ENCODE measurements around the gene MVP.
"Not testable (repeated sequence)": the region's sequence is repeated elsewhere in the genome, so short reads cannot be mapped to it uniquely, and the experiment has no call there.

The MVP gene

GRCh38 chr16:29815032-29815721, 5.1 kb upstream of the MVP start:
- no peak for DNase-seq (ENCODE audit: low read depth in 2 of 2, low spot score in 1 of 2)

GRCh38 chr16:29815793-29816693, 4.2 kb upstream of the MVP start, which contains the start of gene PAGR1:
Gene PAGR1 (plus strand): TSS chr16:29816152. CDS start chr16:29816526, 374 bp downstream.
- DNase-seq (ENCODE audit: low read depth in 2 of 2, low spot score in 1 of 2): peak; percentile 91 to 97

- DNase-seq (ENCODE audit: low read depth in 2 of 2, low spot score in 1 of 2): no peak
Observed at GRCh38 chr16:29816694-29817441, 3.4 kb upstream of the MVP start.

- no peak for DNase-seq (ENCODE audit: low read depth in 2 of 2, low spot score in 1 of 2)
Observed at GRCh38 chr16:29818082-29818481, 2.2 kb upstream of the MVP start.

- no peak for DNase-seq (ENCODE audit: low read depth in 2 of 2, low spot score in 1 of 2)
Observed at GRCh38 chr16:29819506-29819905, 756 bp upstream of the MVP start.

GRCh38 chr16:29820730-29821642, 724 bp downstream of the MVP start:
- no peak for DNase-seq (ENCODE audit: low read depth in 2 of 2, low spot score in 1 of 2)

GRCh38 chr16:29821643-29822115, 1.4 kb downstream of the MVP start:
- no peak for DNase-seq (ENCODE audit: low read depth in 2 of 2, low spot score in 1 of 2)

- no peak for DNase-seq (ENCODE audit: low read depth in 2 of 2, low spot score in 1 of 2)
Observed at GRCh38 chr16:29824589-29825144, 4.4 kb downstream of the MVP start.

- no peak for DNase-seq (ENCODE audit: low read depth in 2 of 2, low spot score in 1 of 2)
Observed at GRCh38 chr16:29825145-29826044, 5.1 kb downstream of the MVP start.

GRCh38 chr16:29826342-29826695, 6.1 kb downstream of the MVP start:
- no peak for DNase-seq (ENCODE audit: low read depth in 2 of 2, low spot score in 1 of 2)

GRCh38 chr16:29830774-29831173, 10.5 kb downstream of the MVP start:
- no peak for DNase-seq (ENCODE audit: low read depth in 2 of 2, low spot score in 1 of 2)

GRCh38 chr16:29831490-29831889, 11.2 kb downstream of the MVP start:
- DNase-seq (ENCODE audit: low read depth in 2 of 2, low spot score in 1 of 2): no peak

- DNase-seq (ENCODE audit: low read depth in 2 of 2, low spot score in 1 of 2): not testable (repeated sequence)
Observed at GRCh38 chr16:29833219-29833618, 13.0 kb downstream of the MVP start.

- no peak for DNase-seq (ENCODE audit: low read depth in 2 of 2, low spot score in 1 of 2)
Observed at GRCh38 chr16:29834079-29834478, 13.8 kb downstream of the MVP start.

- no peak for DNase-seq (ENCODE audit: low read depth in 2 of 2, low spot score in 1 of 2)
Observed at GRCh38 chr16:29835926-29836325, 15.7 kb downstream of the MVP start.

GRCh38 chr16:29836623-29837022, 16.4 kb downstream of the MVP start:
- no peak for DNase-seq (ENCODE audit: low read depth in 2 of 2, low spot score in 1 of 2)

- no peak for DNase-seq (ENCODE audit: low read depth in 2 of 2, low spot score in 1 of 2)
Observed at GRCh38 chr16:29837841-29838240, 17.6 kb downstream of the MVP start.

- DNase-seq (ENCODE audit: low read depth in 2 of 2, low spot score in 1 of 2): no peak
Observed at GRCh38 chr16:29839822-29840221, 19.6 kb downstream of the MVP start.

- no peak for DNase-seq (ENCODE audit: low read depth in 2 of 2, low spot score in 1 of 2)
Observed at GRCh38 chr16:29840240-29840639, 20.0 kb downstream of the MVP start.
